H1 (cell line): ENCODE results near the gene ARPC4. TPM values are rescaled to one million over a fixed set of nuclear protein-coding genes. Genes with fewer than 3 reads are reported as not detected.

Experiments
- CTCF ChIA-PET: fragments of 300-600 bp; sonication (Branson Sonifier 250); formaldehyde crosslinking; loops from one replicate; lab custom pipeline; 2021; ENCODE audit not compliant: partially characterized antibody; lab: Charles Lee
- POLR2A ChIA-PET: fragments of 300-600 bp; sonication (Branson Sonifier 250); formaldehyde crosslinking; loops from one replicate; lab custom pipeline; 2021; ENCODE audit warnings: inconsistent platforms; ENCODE audit not compliant: partially characterized antibody; lab: Charles Lee
- DNase-seq, 2 experiments: peaks; one replicate each; pipeline versions ENCODE4 v3.0.0 to v3.0.0-alpha.2; 2010 to 2022; ENCODE audit warnings: low spot score in 2 of 2, low read depth in 1 of 2, mixed read lengths in 1 of 2
- FAIRE-seq: peaks from 2 replicates; lab custom pipeline; 2011; peaks lifted over from hg19 to GRCh38; lab: Jason Lieb, UNC
- H2AFZ ChIP-seq: 2 replicates; pipeline ENCODE4 v1.8.1; 2012; ENCODE audit warnings: low read length, inconsistent platforms
- H2AK5ac ChIP-seq: 2 replicates; pipeline ENCODE4 v1.6.1; 2013; ENCODE audit warnings: low read depth, low read length
- H2BK120ac ChIP-seq: replicated peaks from 2 replicates; pipeline ENCODE3; 2013; ENCODE audit warnings: low read depth, low read length, inconsistent platforms
- H2BK12ac ChIP-seq: 2 replicates; pipeline ENCODE4 v1.6.1; 2013; ENCODE audit warnings: low read depth, low read length
- H2BK15ac ChIP-seq: 2 replicates; pipeline ENCODE4 v1.6.1; 2013; ENCODE audit warnings: low read length
- H2BK20ac ChIP-seq: 2 replicates; pipeline ENCODE4 v1.6.1; 2013; ENCODE audit warnings: low read length
- H2BK5ac ChIP-seq: 2 replicates; pipeline ENCODE4 v1.6.1; 2013; ENCODE audit warnings: low read depth, low read length
- H3K14ac ChIP-seq: 2 replicates; pipeline ENCODE4 v1.6.1; 2013; ENCODE audit warnings: inconsistent platforms; ENCODE audit not compliant: insufficient read length
- H3K18ac ChIP-seq: 2 replicates; pipeline ENCODE4 v1.6.1; 2013; ENCODE audit warnings: low read length; ENCODE audit errors: extremely low read depth
- H3K23ac ChIP-seq: 2 replicates; pipeline ENCODE4 v1.6.1; 2013; ENCODE audit warnings: inconsistent platforms; ENCODE audit not compliant: insufficient read length
- H3K23me2 ChIP-seq: 2 replicates; pipeline ENCODE4 v1.6.1; 2013; ENCODE audit warnings: low read depth, low read length
- H3K27ac ChIP-seq: 2 replicates; pipeline ENCODE4 v1.6.1; 2011; ENCODE audit warnings: low read depth, low read length, inconsistent platforms
- H3K27me3 ChIP-seq, 4 experiments: replicated peaks in 1 of 4; 1 replicate in 1 of 4; 2 replicates in 3 of 4; pipeline versions ENCODE4 v1.6.1 to v1.8.1; 2011 to 2013; ENCODE audit warnings: low read length in 3 of 4, mild to moderate bottlenecking in 3 of 4, inconsistent platforms in 2 of 4, mixed read lengths in 2 of 4, moderate library complexity in 1 of 4; ENCODE audit not compliant: control insufficient read depth in 3 of 4, insufficient read depth in 3 of 4; ENCODE audit errors: extremely low read depth in 1 of 4
- H3K36me3 ChIP-seq, 4 experiments: 2 replicates each; pipeline versions ENCODE4 v1.6.1 to v1.8.1; 2011 to 2013; ENCODE audit warnings: mild to moderate bottlenecking in 4 of 4, low read length in 3 of 4, moderate library complexity in 2 of 4, control low read depth in 1 of 4, inconsistent platforms in 1 of 4; ENCODE audit not compliant: insufficient read depth in 4 of 4, control insufficient read depth in 2 of 4
- H3K4ac ChIP-seq: replicated peaks from 2 replicates; pipeline ENCODE3; 2013; ENCODE audit warnings: low read length, low read depth, mixed read lengths, inconsistent platforms; ENCODE audit not compliant: insufficient read length
- H3K4me1 ChIP-seq, 4 experiments: replicated peaks in 1 of 4; 1 replicate in 1 of 4; 2 replicates in 3 of 4; pipeline versions ENCODE4 v1.6.1 to v1.8.1; 2011 to 2013; ENCODE audit warnings: low read length in 3 of 4, inconsistent platforms in 2 of 4, mixed read lengths in 1 of 4; ENCODE audit not compliant: insufficient read depth in 4 of 4, control insufficient read depth in 3 of 4
- H3K4me2 ChIP-seq, 2 experiments: 2 replicates each; pipeline versions ENCODE4 v1.6.1 to v1.8.1; 2011 to 2013; ENCODE audit warnings: low read depth in 2 of 2, low read length in 2 of 2, control low read depth in 1 of 2, inconsistent platforms in 1 of 2, mild to moderate bottlenecking in 1 of 2; ENCODE audit not compliant: insufficient read depth in 1 of 2
- H3K4me3 ChIP-seq, 4 experiments: fragments of 200-600, 300-600 bp in 1 of 4; sonication (generic), shearing (Covaris generic), sonication (Bioruptor Twin) in 1 of 4; 2 replicates each; pipeline versions ENCODE4 v1.5.1 to v1.8.1; 2011 to 2016; ENCODE audit warnings: low read length in 4 of 4, low read depth in 3 of 4, control low read depth in 2 of 4, inconsistent platforms in 2 of 4, mild to moderate bottlenecking in 2 of 4, mixed read lengths in 1 of 4, moderate library complexity in 1 of 4; ENCODE audit not compliant: insufficient read depth in 2 of 4; ENCODE audit errors: extremely low read depth in 1 of 4
- H3K56ac ChIP-seq: replicated peaks from 2 replicates; pipeline ENCODE3; 2013; ENCODE audit warnings: low read depth, mild to moderate bottlenecking, mixed read lengths, low read length, inconsistent platforms; ENCODE audit not compliant: insufficient read length
- H3K79me1 ChIP-seq: 2 replicates; pipeline ENCODE4 v1.6.1; 2013; ENCODE audit warnings: low read depth, low read length, control low read depth
- H3K79me2 ChIP-seq, 2 experiments: 2 replicates each; pipeline versions ENCODE4 v1.6.1 to v1.8.1; 2012 to 2013; ENCODE audit warnings: low read length in 2 of 2, mild to moderate bottlenecking in 2 of 2, inconsistent platforms in 1 of 2; ENCODE audit not compliant: insufficient read depth in 2 of 2, control insufficient read depth in 1 of 2
- H3K9ac ChIP-seq, 4 experiments: replicated peaks in 1 of 4; 1 replicate in 1 of 4; 2 replicates in 3 of 4; pipeline versions ENCODE4 v1.6.1 to v1.8.1; 2011 to 2013; ENCODE audit warnings: low read depth in 3 of 4, low read length in 3 of 4, control low read depth in 2 of 4, mild to moderate bottlenecking in 2 of 4, moderate library complexity in 2 of 4, inconsistent platforms in 1 of 4; ENCODE audit errors: extremely low read depth in 1 of 4
- H3K9me3 ChIP-seq, 2 experiments: 2 replicates each; pipeline versions ENCODE4 v1.6.1 to v1.8.1; 2012 to 2013; ENCODE audit warnings: mild to moderate bottlenecking in 2 of 2, moderate library complexity in 2 of 2, control low read depth in 1 of 2, inconsistent platforms in 1 of 2, low read depth in 1 of 2, low read length in 1 of 2, mixed read lengths in 1 of 2; ENCODE audit not compliant: insufficient read depth in 2 of 2
- H4K20me1 ChIP-seq, 2 experiments: replicated peaks in 1 of 2; 2 replicates each; pipeline versions ENCODE3 to v1.8.1; 2011 to 2013; ENCODE audit warnings: inconsistent platforms in 2 of 2, low read length in 2 of 2, mild to moderate bottlenecking in 1 of 2; ENCODE audit not compliant: insufficient read depth in 2 of 2, control insufficient read depth in 1 of 2
- H4K5ac ChIP-seq: 2 replicates; pipeline ENCODE4 v1.6.1; 2013; ENCODE audit warnings: low read length, low read depth, mixed read lengths, inconsistent platforms; ENCODE audit not compliant: insufficient read length
- H4K8ac ChIP-seq: 2 replicates; pipeline ENCODE4 v1.8.0; 2013; ENCODE audit warnings: mild to moderate bottlenecking, moderate library complexity, low read length, inconsistent platforms; ENCODE audit not compliant: insufficient read depth; ENCODE audit errors: extremely low read depth
- H4K91ac ChIP-seq: replicated peaks from 2 replicates; pipeline ENCODE3; 2013; ENCODE audit warnings: low read length, mixed read lengths, inconsistent platforms; ENCODE audit not compliant: insufficient read length
- POLR2A ChIP-seq, 2 experiments: IDR thresholded peaks; 1 replicate in 1 of 2; 2 replicates in 1 of 2; pipeline ENCODE4 v1.6.1; 2011; ENCODE audit warnings: low read depth in 2 of 2, low read length in 2 of 2, mild to moderate bottlenecking in 2 of 2; ENCODE audit errors: control extremely low read depth in 1 of 2
- POLR2AphosphoS5 ChIP-seq: IDR thresholded peaks from 2 replicates; pipeline ENCODE4 v1.6.1; 2011; ENCODE audit warnings: low read depth, low read length
- POU5F1 ChIP-seq: IDR thresholded peaks from 2 replicates; pipeline ENCODE4 v1.6.1; 2011; ENCODE audit warnings: low read depth, mild to moderate bottlenecking, low read length, moderate library complexity
- RAD21 ChIP-seq, 2 experiments: IDR thresholded peaks in 1 of 2; conservative IDR thresholded peaks in 1 of 2; 2 replicates each; pipeline ENCODE4 v1.6.1; 2011; ENCODE audit warnings: low read depth in 2 of 2, low read length in 2 of 2, improper control_type of control experiment in 1 of 2, inconsistent platforms in 1 of 2, mild to moderate bottlenecking in 1 of 2, moderate library complexity in 1 of 2
- TAF7 ChIP-seq: optimal IDR thresholded peaks from 2 replicates; pipeline ENCODE3; 2011; ENCODE audit warnings: low read depth, mild to moderate bottlenecking, inconsistent platforms, low read length, moderate library complexity, borderline replicate concordance
- ZNF274 ChIP-seq: IDR thresholded peaks from 2 replicates; pipeline ENCODE4 v1.7.0; 2012; ENCODE audit warnings: low read length, borderline replicate concordance; ENCODE audit errors: extremely low read depth
- WGBS, 2 experiments: shearing (Covaris generic) in 1 of 2; methylation state at CpG; one replicate each; pipeline versions ENCODE4 v1.1.6 to v1.1.7; 2013 to 2015; ENCODE audit warnings: low lambda C conversion rate in 2 of 2, mixed read lengths in 2 of 2, inconsistent platforms in 1 of 2, low coverage in 1 of 2, missing lambda C conversion rate in 1 of 2; ENCODE audit not compliant: insufficient replicate concordance in 2 of 2, insufficient coverage in 1 of 2, insufficient read length in 1 of 2; ENCODE audit errors: extremely low coverage in 1 of 2, missing lambda C conversion rate in 1 of 2; 5-methylcytosine and 5-hydroxymethylcytosine counted together
- polyA plus RNA-seq, 7 experiments: library from polyadenylated mRNA; depleted of rRNA in 3 of 7; stranded (reverse) in 5 of 7; unstranded in 2 of 7; fragments of >200 nt in 5 of 7; fragments of 200-250 nt in 2 of 7; gene quantifications; 1 replicate in 5 of 7; 2 replicates in 1 of 7; 4 replicates in 1 of 7; pipeline versions ENCODE4 v1.2.1 to v1.2.3, GENCODE V29; 2011 to 2013; ENCODE audit warnings: missing spikeins in 2 of 7, mixed read lengths in 2 of 7
- total RNA-seq: library from RNA; stranded (reverse); fragmentation: NEBNext Ultra II Directional; extraction: Animal tissue kit (Norgen Biotek cat#: 25700); gene quantifications from 2 replicates; pipeline ENCODE4 v1.2.1, GENCODE V29; 2021
- TF ChIP-seq, protein P1 (sequence below), 3 experiments: IDR thresholded peaks; 1 replicate in 2 of 3; 2 replicates in 1 of 3; pipeline versions ENCODE4 v1.5.1 to v1.6.1; 2011; ENCODE audit warnings: low read length in 3 of 3, mild to moderate bottlenecking in 3 of 3, inconsistent platforms in 2 of 3, low read depth in 1 of 3, moderate library complexity in 1 of 3; ENCODE audit not compliant: insufficient read depth in 1 of 3; ENCODE audit errors: control extremely low read depth in 1 of 3
- TF ChIP-seq, protein P2 (sequence below): IDR thresholded peaks from 2 replicates; pipeline ENCODE4 v1.6.1; 2012; ENCODE audit warnings: inconsistent platforms

Gene ARPC4
- total and polyA plus RNA-seq, 2 of the 8 experiments (the other 6 are each of a cell fraction or from before 2014, with no cell fraction given): 138 to 154 TPM

DNA sequence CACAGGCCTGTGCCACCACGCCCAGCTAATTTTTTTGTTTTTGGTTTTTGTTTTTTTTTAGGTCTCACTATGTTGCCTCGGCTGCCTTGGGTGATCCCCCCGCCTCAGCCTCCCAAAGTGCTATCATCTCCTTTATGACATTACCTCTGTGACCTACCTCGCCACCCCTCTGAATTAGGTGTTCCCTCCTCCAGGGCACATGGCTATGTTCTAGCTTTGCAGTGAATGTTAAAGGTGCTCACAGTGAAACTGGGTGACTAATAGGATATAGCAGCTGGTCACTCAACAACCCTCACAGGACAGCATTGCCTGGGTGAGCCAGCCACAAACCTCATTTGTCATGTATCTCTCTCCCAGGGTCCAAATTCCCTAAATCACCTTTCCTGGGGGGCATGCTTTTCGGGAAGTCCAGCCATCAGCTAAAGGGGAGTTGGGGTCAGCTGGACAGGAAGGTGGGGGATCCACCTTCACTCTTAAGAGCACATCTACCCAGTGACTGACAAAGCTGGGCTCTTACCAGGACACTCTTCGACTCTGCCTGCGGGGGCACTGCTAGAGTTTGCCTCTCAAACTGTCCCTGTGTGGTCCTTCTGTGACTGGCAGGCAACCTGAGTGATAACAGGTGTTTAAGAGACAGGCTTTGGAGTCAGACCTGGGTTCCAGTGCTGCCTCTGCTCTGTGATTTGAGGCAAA lies 15.6 kb downstream of the ARPC4 start:
- ChIA-PET POLR2A (interaction anchor here (0.5 to 7.8 kb wide), 13 partner anchors 12 to 138 kb away, joined by 3 to 71 read pairs (median 5); partner anchors contain the start of genes ARPC4, CAMK1, OGG1 and RPUSD3), CTCF (interaction anchor here (0.5 to 4.9 kb wide), 10 partner anchors 11 to 340 kb away, joined by 3 to 30 read pairs (median 3); no protein-coding TSS in a partner anchor)
- no peak overlapping the region for H2BK12ac ChIP-seq
- H4K91ac ChIP-seq: no peak overlapping the region
- no peak overlapping the region for H3K4ac ChIP-seq
- H3K23ac ChIP-seq: no peak overlapping the region
- H3K36me3 ChIP-seq: peaks cover 18 to 29% (median 25%) of the 10 kb centered on the region in 4 experiments; a peak in 7 of 8 replicates
- no peak for FAIRE-seq
- H3K56ac ChIP-seq: no peak overlapping the region
- H3K79me2 ChIP-seq: no peaks in the 10 kb centered on the region
- peaks cover 3 to 8% of the 10 kb centered on the region in 2 experiments for H4K20me1 ChIP-seq
- no peak overlapping the region for H2BK120ac ChIP-seq
- peaks cover 2% of the 10 kb centered on the region; the same call in 1 of the 2 replicates for H3K23me2 ChIP-seq
- H4K5ac ChIP-seq: no peak overlapping the region
- H3K27me3 ChIP-seq: peaks cover 0 to 11% (median 9%) of the 10 kb centered on the region in 4 experiments; a peak in 5 of 7 replicates
- peak in 1 of 2 experiments; percentile 58 for DNase-seq
- no peak overlapping the region for H2BK5ac ChIP-seq
- no peak overlapping the region for H3K18ac ChIP-seq
- no peak overlapping the region for H3K9ac ChIP-seq
- no peak overlapping the region for H2BK20ac ChIP-seq
- H3K4me1 ChIP-seq: peaks cover 0 to 9% (median 2%) of the 10 kb centered on the region in 4 experiments; a peak in 3 of 7 replicates
- no peak overlapping the region for H2AFZ ChIP-seq
- no peak overlapping the region for H2BK15ac ChIP-seq
- WGBS, 2 experiments: 87% methylated on average over 7 of the region's 7 CpGs; no CpG with 5 or more reads in 1 of the 2 experiments
- H2AK5ac ChIP-seq: no peak overlapping the region
- peak overlapping the region in 1 of 2 experiments; percentile 56; a peak in 1 of 4 replicates for H3K4me2 ChIP-seq
- H3K79me1 ChIP-seq: no peaks in the 10 kb centered on the region
- H3K9me3 ChIP-seq: no peaks in the 10 kb centered on the region
- no peak overlapping the region for H3K27ac ChIP-seq
- H3K4me3 ChIP-seq: no peak overlapping the region
- no peak overlapping the region for H4K8ac ChIP-seq
- no peak overlapping the region for H3K14ac ChIP-seq
- TF ChIP-seq POLR2A (IDR thresholded peaks at IDR 0.05; ENCODE audit: control extremely low read depth in 1 of 2, low read depth in 2 of 2, low read length in 2 of 2) (peak in 1 of 2 experiments; percentile 21; a peak in 2 of 3 replicates), RAD21 (IDR thresholded peaks at IDR 0.05 in 1 of 2, conservative IDR thresholded peaks at IDR 0.05 in 1 of 2; ENCODE audit: low read depth in 2 of 2, low read length in 2 of 2) (peak; percentile 29 to 31; a peak in 2 of 4 replicates), TAF7 (no peak), POLR2AphosphoS5 (peak; percentile 37; the same call in 1 of the 2 replicates), POU5F1 (no peak), ZNF274 (no peak)
- TF ChIP-seq, protein P1, sequence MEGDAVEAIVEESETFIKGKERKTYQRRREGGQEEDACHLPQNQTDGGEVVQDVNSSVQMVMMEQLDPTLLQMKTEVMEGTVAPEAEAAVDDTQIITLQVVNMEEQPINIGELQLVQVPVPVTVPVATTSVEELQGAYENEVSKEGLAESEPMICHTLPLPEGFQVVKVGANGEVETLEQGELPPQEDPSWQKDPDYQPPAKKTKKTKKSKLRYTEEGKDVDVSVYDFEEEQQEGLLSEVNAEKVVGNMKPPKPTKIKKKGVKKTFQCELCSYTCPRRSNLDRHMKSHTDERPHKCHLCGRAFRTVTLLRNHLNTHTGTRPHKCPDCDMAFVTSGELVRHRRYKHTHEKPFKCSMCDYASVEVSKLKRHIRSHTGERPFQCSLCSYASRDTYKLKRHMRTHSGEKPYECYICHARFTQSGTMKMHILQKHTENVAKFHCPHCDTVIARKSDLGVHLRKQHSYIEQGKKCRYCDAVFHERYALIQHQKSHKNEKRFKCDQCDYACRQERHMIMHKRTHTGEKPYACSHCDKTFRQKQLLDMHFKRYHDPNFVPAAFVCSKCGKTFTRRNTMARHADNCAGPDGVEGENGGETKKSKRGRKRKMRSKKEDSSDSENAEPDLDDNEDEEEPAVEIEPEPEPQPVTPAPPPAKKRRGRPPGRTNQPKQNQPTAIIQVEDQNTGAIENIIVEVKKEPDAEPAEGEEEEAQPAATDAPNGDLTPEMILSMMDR (IDR thresholded peaks at IDR 0.05; ENCODE audit: control extremely low read depth in 1 of 3, insufficient read depth in 1 of 3, low read depth in 1 of 3, low read length in 3 of 3): peak; percentile 41 to 71 (median 55); a peak in 3 of 4 replicates
- TF ChIP-seq, protein P2, sequence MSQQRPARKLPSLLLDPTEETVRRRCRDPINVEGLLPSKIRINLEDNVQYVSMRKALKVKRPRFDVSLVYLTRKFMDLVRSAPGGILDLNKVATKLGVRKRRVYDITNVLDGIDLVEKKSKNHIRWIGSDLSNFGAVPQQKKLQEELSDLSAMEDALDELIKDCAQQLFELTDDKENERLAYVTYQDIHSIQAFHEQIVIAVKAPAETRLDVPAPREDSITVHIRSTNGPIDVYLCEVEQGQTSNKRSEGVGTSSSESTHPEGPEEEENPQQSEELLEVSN: no peak
